Measurements from ENCODE around the gene PAX7. TPM values are rescaled to one million over a fixed set of nuclear protein-coding genes. Genes with fewer than 3 reads are reported as not detected.

The PAX7 gene
- total and polyA plus RNA-seq, 2 of the 4 experiments (the other 2 are of a cell fraction): not detected

- ChIA-PET CTCF (no interaction called here), POLR2A (ENCODE audit: unreplicated experiment) (no interaction called here)
- TF ChIP-seq POLR2A (IDR thresholded peaks at IDR 0.05; ENCODE audit: low read depth, low read length) (no peak), MAFK (IDR thresholded peaks at IDR 0.05; ENCODE audit: low read depth, low read length) (no peak), RCOR1 (IDR thresholded peaks at IDR 0.05; ENCODE audit: insufficient replicate concordance, low read length) (no peak)
- TF ChIP-seq, protein P1, sequence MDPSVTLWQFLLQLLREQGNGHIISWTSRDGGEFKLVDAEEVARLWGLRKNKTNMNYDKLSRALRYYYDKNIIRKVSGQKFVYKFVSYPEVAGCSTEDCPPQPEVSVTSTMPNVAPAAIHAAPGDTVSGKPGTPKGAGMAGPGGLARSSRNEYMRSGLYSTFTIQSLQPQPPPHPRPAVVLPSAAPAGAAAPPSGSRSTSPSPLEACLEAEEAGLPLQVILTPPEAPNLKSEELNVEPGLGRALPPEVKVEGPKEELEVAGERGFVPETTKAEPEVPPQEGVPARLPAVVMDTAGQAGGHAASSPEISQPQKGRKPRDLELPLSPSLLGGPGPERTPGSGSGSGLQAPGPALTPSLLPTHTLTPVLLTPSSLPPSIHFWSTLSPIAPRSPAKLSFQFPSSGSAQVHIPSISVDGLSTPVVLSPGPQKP (IDR thresholded peaks at IDR 0.05; ENCODE audit: borderline replicate concordance, low read depth, low read length): no peak
- H2AFZ ChIP-seq (replicated peaks; ENCODE audit: low read length, poor library complexity): no peak overlapping the region
- no TSS peak for BruUV-seq (replicated peaks)
- ATAC-seq (ENCODE audit: low read depth): no peak
- intact Hi-C loops (cut with micrococcal nuclease) (no loop called here), dilution Hi-C loops (cut with HindIII; ENCODE audit: low sequenced_read_pairs, unreplicated experiment) (no loop called here), in situ Hi-C loops (cut with MboI; ENCODE audit: low sequenced_read_pairs) (no loop called here)
- no peaks in the 10 kb centered on the region for H4K20me1 ChIP-seq (ENCODE audit: insufficient read depth, low read length)
- H3K14ac ChIP-seq (replicated peaks; ENCODE audit: low read depth, low read length): no peak overlapping the region
- H3K9me3 ChIP-seq (ENCODE audit: control insufficient read depth, insufficient read depth, low read length): no peaks in the 10 kb centered on the region
- no peak overlapping the region for H4K8ac ChIP-seq (ENCODE audit: low read depth in 2 of 2, low read length in 2 of 2)
- no peak overlapping the region for H2AK9ac ChIP-seq (replicated peaks; ENCODE audit: low read depth, low read length, poor library complexity)
- H2AK5ac ChIP-seq (ENCODE audit: low read depth, low read length): no peak overlapping the region
- no peaks in the 10 kb centered on the region for H3K79me1 ChIP-seq (ENCODE audit: low read depth in 1 of 2, low read length in 2 of 2)
- no peak overlapping the region for H3K4me2 ChIP-seq (ENCODE audit: low read depth, low read length)
- H3K27me3 ChIP-seq (ENCODE audit: control insufficient read depth, insufficient read depth, low read length): peaks cover 5% of the 10 kb centered on the region
- H2BK20ac ChIP-seq (ENCODE audit: low read depth, low read length): no peak overlapping the region
- H2BK120ac ChIP-seq (ENCODE audit: low read depth, low read length): no peak overlapping the region
- no peak overlapping the region for H3K56ac ChIP-seq (ENCODE audit: extremely low read depth, insufficient read depth, low read length)
- H4K5ac ChIP-seq (ENCODE audit: low read depth, low read length): no peak overlapping the region
- H4K91ac ChIP-seq (ENCODE audit: insufficient read depth, low read depth, low read length): no peak overlapping the region
- no peaks in the 10 kb centered on the region for H3K4me1 ChIP-seq (ENCODE audit: control insufficient read depth, insufficient read depth, low read length)
- H3K9me1 ChIP-seq (ENCODE audit: insufficient read depth, low read length): no peaks in the 10 kb centered on the region
- no peak overlapping the region for H3K4ac ChIP-seq (ENCODE audit: low read depth, low read length)
- no peak overlapping the region for H3K9ac ChIP-seq (ENCODE audit: low read depth, low read length)
- no peak overlapping the region for H3K18ac ChIP-seq (ENCODE audit: low read depth, low read length)
- H3K23ac ChIP-seq (ENCODE audit: low read depth, low read length): no peak overlapping the region
- no peaks in the 10 kb centered on the region for H3K36me3 ChIP-seq (ENCODE audit: control insufficient read depth, insufficient read depth, low read length)
- no peak overlapping the region for H3K4me3 ChIP-seq (ENCODE audit: insufficient read depth, low read depth, low read length)
- H2BK15ac ChIP-seq (ENCODE audit: low read depth, low read length): no peak overlapping the region
- no peak overlapping the region for H2BK5ac ChIP-seq (ENCODE audit: low read depth, low read length, poor library complexity, severe bottlenecking)
- no peak for DNase-seq
- no peak overlapping the region for H3K27ac ChIP-seq (ENCODE audit: insufficient read depth, low read length)
These were observed 150.4 kb downstream of the PAX7 start for GRCh38 chr1:18781031-18781430.

Data from IMR-90 (cell line).